Measurements from ENCODE around the gene ALKBH8.
"Not testable (repeated sequence)": the region's sequence is repeated elsewhere in the genome, so short reads cannot be mapped to it uniquely, and the experiment has no call there.

ALKBH8 gene

DNA sequence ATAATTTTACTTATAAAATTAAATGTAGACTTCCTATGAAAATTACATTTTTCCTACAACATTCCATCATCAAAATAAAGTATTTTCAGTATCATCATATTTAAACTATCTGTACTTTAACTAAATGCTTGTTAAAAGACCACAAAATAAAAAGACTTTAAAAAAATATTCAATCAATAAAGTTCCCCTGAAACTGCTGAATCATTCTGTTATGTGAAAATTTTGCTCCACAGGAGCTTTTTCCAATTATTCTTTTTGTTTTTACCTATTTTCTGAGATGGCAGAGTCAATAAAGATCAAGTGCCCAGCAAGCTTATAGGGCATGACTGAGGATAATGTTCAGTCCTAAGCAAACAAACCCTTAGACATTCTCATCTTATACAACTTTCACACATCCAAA lies 27.3 kb downstream of the ALKBH8 start:
- in situ Hi-C loops (cut with HindIII; ENCODE audit: low pct_ligation_motif_present, low pct_unique_long_range_greater_than_20kb, low sequenced_read_pairs): no loop called here

DNA sequence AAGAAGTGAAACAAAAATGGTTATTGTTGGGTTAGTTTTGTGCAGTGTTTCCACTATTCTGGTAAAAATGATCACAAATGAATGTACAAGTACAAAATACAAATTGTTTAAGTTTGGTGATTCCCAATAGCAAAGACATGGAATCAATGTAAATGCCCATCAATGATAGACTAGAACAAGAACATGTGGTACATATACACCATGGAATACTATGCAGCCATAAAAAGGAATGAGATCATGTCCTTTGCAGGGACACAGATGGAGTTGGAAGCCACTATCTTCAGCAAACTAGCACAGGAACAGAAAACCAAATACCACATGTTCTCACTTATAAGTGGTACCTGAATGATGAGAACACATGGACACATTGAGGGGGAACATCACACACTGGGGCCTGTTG lies 28.4 kb downstream of the ALKBH8 start:
- DNase-seq; in situ Hi-C loops (cut with HindIII; ENCODE audit: low pct_ligation_motif_present, low pct_unique_long_range_greater_than_20kb, low sequenced_read_pairs): not testable (repeated sequence)

More for the DNA sequence above, 27.3 kb downstream of the ALKBH8 start:
- no peak for DNase-seq

DNA sequence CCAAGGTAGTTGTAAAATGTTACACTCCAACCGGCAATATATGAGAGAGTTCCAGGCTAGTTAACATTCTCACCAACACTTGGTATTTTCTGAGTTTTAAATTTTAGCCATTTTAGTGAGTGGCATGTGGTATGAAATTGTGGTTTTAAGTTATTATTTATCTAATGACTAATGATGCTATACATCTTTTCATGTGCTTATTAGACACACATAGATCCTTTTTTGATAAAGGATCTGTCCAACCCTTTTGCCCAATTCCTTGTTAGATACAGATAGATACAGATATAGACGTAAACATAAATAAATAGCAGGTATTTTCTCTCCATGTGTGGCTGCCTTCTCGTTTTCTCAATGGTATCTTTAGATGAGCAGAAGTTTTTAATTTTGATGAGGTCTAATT lies 39.3 kb downstream of the ALKBH8 start:
- DNase-seq: no peak
- in situ Hi-C loops (cut with HindIII; ENCODE audit: low pct_ligation_motif_present, low pct_unique_long_range_greater_than_20kb, low sequenced_read_pairs): no loop called here

DNA sequence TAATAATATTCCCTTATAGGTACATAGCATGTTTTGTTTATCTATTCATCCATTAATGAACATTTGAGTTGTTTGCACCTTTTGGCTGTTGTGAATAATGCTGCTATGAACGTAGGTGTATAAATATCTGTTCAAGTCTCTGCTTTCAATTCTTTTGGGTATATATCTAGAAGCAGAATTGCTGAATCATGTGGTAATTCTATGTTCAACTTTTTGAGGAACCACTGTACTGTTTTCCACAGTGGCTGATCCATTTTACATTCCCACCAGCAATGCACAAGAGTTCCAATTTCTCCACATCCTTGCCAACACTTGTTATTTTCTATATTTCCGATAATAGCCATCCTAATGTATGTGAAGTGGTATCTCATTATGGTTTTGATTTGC lies 56.7 kb downstream of the ALKBH8 start:
- in situ Hi-C loops (cut with HindIII; ENCODE audit: low pct_ligation_motif_present, low pct_unique_long_range_greater_than_20kb, low sequenced_read_pairs): no loop called here
- no peak for DNase-seq

DNA sequence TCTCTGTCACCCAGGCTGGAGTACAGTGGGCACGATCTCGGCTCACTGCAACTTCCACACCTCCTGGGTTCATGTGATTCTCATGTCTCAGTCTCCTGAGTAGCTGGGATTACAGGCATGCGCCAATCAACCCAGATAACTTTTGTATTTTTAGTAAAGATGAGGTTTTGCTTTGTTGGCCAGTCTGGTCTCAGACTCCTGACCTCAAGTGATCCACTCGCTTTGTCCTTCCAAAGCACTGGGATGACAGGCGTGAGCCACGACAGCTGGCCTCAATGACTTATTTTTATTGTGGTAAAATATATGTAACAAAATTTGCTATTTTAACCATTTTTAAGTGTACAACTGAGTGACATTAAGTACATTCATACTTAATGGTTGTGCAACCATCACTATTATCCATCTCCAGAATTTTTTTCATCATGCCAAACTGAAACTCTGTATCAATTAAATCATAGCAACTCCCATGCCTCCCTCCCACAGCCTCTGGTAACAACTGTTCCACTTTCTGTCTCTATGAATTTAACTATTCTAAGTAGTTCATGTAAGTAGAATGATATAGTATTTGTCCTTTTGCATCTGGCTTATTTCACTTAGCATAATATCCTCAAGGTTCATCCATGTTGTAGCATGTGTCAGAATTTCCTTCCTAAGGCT lies 57.2 kb downstream of the ALKBH8 start:
- in situ Hi-C loops (cut with HindIII; ENCODE audit: low pct_ligation_motif_present, low pct_unique_long_range_greater_than_20kb, low sequenced_read_pairs): no loop called here
- no peak for DNase-seq

DNA sequence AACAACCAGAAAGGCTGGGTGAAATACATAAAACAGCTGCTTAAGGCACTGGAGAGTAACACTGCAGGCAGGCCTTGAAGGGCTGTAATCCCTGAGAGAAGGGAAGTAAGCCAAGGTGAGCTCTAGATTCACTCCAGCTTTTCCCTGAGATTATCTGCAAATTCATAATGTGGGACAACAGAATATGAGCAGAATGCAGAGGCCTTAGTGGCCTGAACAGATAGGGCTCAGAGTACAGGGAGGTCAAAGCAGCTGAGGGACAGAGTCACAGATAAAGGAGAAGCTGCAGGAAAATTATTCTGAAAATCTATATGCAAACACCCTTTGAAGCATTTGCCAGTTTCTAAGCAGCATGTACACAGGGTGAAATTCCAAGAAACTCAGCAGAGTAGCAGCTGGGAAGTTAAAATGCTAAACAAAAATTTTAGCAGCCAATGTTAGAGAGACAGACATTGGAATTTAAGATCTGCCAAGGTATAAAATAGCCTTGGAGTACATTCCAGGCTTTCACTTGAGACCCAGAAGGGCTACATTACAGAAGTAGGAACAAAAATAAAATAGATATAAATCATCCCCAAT lies 59.8 kb downstream of the ALKBH8 start:
- in situ Hi-C loops (cut with HindIII; ENCODE audit: low pct_ligation_motif_present, low pct_unique_long_range_greater_than_20kb, low sequenced_read_pairs): no loop called here
- DNase-seq: no peak

DNA sequence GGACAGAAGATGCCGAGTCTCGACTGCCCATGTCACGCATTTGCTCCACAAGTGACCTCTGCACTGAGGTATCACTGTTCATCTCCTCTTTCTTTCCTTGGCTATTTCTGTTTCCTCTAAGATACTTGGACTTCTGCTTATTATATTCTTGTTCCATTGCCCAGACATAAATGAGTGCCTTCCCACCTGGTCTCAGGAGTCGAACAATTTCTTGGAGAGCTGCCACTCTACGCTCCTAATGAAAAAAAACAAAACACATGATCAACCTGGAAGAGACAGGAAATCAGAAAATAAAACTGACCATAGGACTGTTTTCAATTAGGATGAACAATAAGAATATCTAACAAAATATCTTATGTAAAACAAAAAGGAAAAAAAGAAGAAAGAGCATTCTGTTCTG lies 60.6 kb downstream of the ALKBH8 start:
- no peak for DNase-seq
- in situ Hi-C loops (cut with HindIII; ENCODE audit: low pct_ligation_motif_present, low pct_unique_long_range_greater_than_20kb, low sequenced_read_pairs): no loop called here

DNA sequence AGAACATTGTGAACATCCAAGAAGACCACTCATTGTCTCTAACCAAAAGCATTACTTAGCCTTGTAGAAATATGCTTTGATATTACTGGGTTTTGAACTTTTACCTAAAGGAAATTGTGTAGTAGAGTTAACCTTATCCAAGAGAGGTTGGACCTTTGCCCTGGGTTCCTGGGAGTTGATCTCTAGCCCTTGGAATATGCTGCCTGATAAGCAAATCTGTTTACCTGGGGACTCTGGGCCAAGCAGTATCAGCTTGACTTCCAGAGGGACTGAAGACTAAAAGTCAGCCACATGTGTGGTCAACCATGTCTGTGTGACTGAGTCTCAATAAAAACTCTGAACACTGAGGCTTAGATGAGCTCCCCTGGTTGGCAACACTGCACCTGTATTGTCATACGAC lies 63.8 kb downstream of the ALKBH8 start:
- in situ Hi-C loops (cut with HindIII; ENCODE audit: low pct_ligation_motif_present, low pct_unique_long_range_greater_than_20kb, low sequenced_read_pairs): no loop called here
- no peak for DNase-seq

DNA sequence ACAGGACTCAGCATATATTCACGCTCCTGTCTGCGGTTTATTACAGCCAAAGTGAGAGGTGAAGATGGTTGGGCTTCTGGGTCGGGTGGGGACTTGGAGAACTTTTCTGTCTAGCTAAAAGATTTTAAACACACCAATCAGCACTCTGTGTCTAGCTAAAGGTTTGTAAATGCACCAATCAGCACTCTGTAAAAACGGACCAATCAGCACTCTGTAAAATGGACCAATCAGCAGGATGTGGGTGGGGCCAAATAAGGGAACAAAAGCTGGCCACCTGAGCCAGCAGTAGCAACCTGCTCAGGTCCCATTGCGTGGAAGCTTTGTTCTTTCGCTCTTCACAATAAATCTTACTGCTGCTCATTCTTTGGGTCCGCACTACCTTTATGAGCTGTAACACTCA lies 68.2 kb downstream of the ALKBH8 start:
- DNase-seq; in situ Hi-C loops (cut with HindIII; ENCODE audit: low pct_ligation_motif_present, low pct_unique_long_range_greater_than_20kb, low sequenced_read_pairs): not testable (repeated sequence)

DNA sequence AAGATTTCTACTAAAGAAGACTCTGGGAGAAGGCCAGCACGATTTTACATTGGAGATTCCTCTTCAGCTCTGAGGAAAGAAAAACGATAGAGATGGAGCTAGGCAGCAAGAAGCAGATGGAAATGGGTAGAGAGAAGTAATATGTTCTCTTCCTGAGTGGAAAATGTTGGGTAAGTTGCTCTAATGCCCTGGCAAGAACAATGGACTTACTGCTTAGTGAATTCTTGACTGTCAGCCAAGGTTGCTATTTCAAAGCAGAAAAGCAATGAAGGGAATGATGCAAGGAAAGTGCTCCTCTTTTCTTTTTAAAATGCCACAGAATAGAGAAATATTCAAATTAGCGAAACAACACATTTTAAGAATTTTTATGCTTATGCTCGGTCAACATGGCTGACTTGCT lies 69.5 kb downstream of the ALKBH8 start:
- DNase-seq: no peak

DNA sequence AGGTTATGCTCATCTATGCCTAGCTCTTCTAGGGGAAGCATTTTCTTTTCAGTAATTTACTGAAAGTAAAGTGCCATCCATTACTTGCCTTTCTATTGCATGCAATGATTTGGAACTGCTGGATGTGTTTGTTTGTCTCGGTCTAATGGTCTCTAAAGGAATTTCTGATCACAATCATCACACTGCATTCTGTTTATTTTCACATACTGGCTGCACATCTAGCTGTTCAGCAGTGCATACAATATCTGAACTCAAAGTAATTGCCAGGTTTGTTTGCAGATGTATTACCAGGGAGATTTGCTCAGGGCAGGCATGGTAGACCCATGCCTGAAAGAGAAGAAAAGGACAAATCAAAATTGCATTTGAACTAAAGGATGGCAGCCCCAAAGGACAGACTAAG lies 71.5 kb downstream of the ALKBH8 start:
- in situ Hi-C loops (cut with HindIII; ENCODE audit: low pct_ligation_motif_present, low pct_unique_long_range_greater_than_20kb, low sequenced_read_pairs): no loop called here
- DNase-seq: no peak

More for the DNA sequence above, 69.5 kb downstream of the ALKBH8 start:
- in situ Hi-C loops (cut with HindIII; ENCODE audit: low pct_ligation_motif_present, low pct_unique_long_range_greater_than_20kb, low sequenced_read_pairs): no loop called here

DNA sequence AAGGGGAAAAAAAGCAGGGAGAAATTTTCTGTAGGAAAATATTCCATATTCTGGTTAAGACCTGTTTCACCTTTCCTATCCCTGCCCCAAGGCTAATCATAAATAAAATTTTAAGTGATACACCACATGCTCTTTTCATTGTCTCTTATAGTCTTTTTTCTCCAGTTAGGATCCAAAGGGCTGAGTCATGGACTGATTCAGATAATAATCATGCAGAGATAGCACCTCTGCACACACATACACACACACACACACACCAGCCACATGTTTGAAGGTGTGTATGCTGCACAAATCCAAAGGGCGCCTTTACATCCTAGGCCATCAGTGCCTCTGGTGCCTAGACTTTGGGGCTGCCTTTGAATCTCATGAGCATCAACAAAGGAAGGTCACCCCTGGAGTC lies 72.4 kb downstream of the ALKBH8 start:
- no peak for DNase-seq
- in situ Hi-C loops (cut with HindIII; ENCODE audit: low pct_ligation_motif_present, low pct_unique_long_range_greater_than_20kb, low sequenced_read_pairs): no loop called here

DNA sequence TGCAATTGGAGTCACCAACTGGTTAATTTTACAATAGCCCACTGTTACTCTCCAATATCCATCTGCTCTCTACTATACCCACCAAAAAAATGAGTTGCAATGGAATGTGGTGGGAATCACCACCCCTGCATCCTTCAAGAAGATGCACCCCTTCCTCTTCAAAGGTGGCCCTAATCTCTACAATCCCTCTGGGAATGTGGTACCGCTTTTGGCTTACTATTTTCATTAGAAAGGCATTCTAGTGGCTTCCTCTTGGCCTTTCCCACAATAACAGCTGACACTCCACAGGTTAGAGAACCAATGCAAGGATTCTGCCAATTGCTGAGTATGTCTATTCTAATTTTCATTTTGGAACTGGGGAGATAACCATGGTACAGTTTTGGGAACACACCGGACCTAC lies 74.7 kb downstream of the ALKBH8 start:
- in situ Hi-C loops (cut with HindIII; ENCODE audit: low pct_ligation_motif_present, low pct_unique_long_range_greater_than_20kb, low sequenced_read_pairs): no loop called here
- no peak for DNase-seq

DNA sequence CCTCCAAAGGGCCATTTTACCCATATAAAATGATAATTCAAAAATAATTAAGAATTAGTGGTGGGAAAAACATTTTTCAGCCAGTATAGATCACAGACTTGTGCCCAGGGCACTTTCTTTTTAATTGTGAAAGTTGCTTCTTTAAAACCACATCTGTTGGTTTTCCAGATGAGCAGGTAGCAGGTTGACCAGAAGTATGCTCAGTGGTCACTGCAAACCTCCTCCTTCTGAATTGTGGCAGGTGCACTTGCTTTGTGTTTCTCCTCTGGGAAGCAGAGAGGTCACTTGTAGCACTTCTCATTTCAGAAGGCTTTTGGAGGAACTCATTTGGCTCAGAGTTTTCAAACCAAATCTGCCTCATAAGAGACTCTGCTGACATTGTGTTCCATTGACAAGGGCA lies 83.3 kb downstream of the ALKBH8 start:
- in situ Hi-C loops (cut with HindIII; ENCODE audit: low pct_ligation_motif_present, low pct_unique_long_range_greater_than_20kb, low sequenced_read_pairs): no loop called here
- no peak for DNase-seq

DNA sequence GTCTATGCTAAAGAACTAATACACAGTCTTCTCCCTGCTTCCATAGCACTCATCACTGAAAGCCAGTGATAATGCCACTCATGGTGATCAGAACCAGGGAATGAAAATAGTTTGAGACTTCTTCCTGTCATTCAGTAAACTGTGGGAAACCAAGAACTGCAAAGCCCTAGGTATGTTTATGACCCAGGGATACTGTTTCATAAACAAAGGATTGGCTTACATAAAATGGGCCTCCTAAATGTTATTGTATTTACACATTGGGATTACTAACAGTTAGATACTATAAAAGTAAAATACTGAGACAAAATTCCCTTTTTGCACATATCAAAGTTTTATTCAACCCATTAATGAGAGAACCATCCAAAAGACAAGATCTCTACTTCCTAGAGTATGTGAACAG lies 86.6 kb downstream of the ALKBH8 start:
- in situ Hi-C loops (cut with HindIII; ENCODE audit: low pct_ligation_motif_present, low pct_unique_long_range_greater_than_20kb, low sequenced_read_pairs): no loop called here
- DNase-seq: no peak

DNA sequence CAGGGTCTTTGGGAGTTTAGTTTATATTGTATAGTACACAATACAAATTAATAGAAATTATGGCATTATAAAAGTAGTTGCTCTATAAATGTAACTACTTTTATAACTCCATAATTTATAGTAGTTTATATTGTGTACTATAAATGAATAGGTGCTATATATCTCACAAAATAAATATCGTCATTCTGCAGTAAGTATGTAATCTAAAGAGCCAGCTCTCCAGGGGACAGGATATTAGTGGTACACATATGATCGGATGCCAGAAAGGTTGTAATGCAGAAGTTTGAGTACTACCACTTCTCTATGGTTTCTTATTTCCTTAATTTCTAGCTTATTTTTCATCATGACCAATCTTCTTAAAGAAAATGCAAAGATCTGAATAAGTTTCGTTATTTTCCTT lies 87.7 kb downstream of the ALKBH8 start:
- DNase-seq: no peak
- in situ Hi-C loops (cut with HindIII; ENCODE audit: low pct_ligation_motif_present, low pct_unique_long_range_greater_than_20kb, low sequenced_read_pairs): no loop called here

DNA sequence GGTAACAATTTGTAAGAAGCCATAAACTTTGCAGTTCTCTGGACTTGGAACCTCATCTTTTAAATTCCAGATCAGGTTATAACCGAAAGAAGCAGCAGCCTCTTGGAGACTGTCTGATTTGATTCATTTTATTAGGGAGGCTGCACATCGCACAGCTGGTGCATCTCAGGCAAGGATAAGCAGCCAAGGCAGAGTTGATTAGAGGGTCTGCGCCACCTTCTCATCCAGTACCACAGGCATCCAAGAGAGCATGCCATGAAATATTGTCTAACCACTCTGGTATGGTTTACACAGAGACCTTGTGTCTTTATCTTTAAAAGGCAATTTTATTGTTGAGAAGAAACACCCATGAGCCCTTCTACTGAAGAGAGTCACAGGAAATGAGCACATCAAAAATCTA lies 91.7 kb downstream of the ALKBH8 start:
- no peak for DNase-seq
- in situ Hi-C loops (cut with HindIII; ENCODE audit: low pct_ligation_motif_present, low pct_unique_long_range_greater_than_20kb, low sequenced_read_pairs): no loop called here

DNA sequence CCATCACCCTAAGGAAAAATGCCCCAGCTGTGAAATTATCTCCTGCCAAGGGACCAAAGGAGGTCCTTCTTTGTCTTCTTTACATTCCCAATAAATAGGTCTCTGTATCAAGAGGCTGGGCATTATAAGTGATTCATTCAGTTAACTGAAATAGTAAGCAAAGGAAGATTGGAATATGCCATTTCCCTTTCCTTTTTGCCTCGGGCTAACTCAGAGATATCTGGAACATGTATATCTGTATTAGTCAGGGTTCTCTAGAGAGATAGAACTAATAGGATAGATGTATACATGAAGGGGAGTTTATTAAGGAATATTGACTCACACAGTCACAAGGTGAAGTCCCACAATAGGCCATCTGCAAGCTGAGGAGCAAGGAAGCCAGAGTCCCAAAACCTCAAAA lies 92.6 kb downstream of the ALKBH8 start:
- in situ Hi-C loops (cut with HindIII; ENCODE audit: low pct_ligation_motif_present, low pct_unique_long_range_greater_than_20kb, low sequenced_read_pairs): no loop called here
- DNase-seq: no peak

DNA sequence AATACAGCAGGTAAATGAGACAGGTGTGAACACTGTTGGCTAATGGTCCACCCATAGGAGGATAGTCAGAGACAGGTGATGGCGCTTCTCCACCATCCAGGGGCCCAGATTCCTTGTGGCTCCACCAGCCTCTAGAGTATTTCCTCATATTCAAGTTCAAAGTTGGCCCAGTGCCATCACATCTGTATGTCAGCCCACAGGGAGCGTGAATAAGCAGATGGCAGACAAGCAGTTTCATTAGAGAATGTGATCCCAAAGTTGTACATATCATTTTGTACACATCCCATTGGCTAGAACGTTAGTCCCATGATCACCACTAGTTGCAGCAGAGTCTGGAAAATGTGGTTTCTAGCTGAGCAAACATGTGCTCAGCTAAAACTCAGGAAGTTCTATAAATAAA lies 96.9 kb downstream of the ALKBH8 start:
- DNase-seq: no peak
- in situ Hi-C loops (cut with HindIII; ENCODE audit: low pct_ligation_motif_present, low pct_unique_long_range_greater_than_20kb, low sequenced_read_pairs): no loop called here

DNA sequence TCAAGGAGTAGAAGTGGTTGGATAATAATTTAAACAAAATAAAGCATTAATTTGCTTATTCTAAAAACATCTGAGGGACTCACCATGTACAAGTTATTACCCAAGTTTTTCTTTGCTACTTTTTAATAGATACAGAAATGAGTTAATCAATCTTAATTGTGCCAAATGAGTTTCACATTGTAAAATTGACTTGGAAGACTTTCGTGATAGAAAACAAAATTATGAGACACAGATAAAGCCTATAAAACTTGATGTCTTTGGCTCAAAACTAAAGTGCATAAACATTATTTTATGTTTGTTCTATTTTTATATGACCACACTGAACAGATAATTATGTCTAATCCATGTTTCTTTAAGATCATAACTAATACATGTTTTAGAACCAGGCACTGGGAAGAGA lies 97.8 kb downstream of the ALKBH8 start:
- in situ Hi-C loops (cut with HindIII; ENCODE audit: low pct_ligation_motif_present, low pct_unique_long_range_greater_than_20kb, low sequenced_read_pairs): no loop called here
- DNase-seq: no peak

Measured in ACHN (cell line).